ENCODE results near the gene ABCA13.
"Not testable (repeated sequence)": the region's sequence is repeated elsewhere in the genome, so short reads cannot be mapped to it uniquely, and the experiment has no call there.

Gene ABCA13

DNA sequence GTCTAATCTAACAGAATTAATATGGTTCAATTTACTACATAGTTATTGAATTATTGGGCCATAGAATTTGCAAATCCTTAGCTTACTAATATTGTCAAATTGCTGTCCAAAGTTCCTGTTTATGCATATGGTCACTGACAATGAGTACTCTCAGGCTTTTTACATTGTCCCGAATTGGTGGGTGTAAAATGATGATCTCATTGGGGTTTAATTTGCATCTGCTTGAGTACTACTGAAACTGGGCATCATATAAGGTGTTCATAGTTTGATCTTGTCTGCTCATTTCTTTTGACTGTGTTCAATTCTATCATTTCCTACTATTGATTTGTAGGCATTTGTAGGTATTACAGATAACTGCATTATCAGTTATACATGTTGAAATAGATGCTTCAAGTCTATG, 12.7 kb downstream of the ABCA13 start:
- no peak for DNase-seq
- Mint-ChIP-seq H3K9me3 (peaks cover 4 to 6% of the 10 kb centered on the region in 2 donors), H3K27ac (no peak overlapping the region), H3K4me3 (no peak overlapping the region), H3K4me1 (no peaks in the 10 kb centered on the region), H3K36me3 (peaks cover 0 to 2% of the 10 kb centered on the region in 2 donors), H3K27me3 (peaks cover 11 to 15% of the 10 kb centered on the region in 2 donors)
- ATAC-seq (replicated peaks) = no peak

DNA sequence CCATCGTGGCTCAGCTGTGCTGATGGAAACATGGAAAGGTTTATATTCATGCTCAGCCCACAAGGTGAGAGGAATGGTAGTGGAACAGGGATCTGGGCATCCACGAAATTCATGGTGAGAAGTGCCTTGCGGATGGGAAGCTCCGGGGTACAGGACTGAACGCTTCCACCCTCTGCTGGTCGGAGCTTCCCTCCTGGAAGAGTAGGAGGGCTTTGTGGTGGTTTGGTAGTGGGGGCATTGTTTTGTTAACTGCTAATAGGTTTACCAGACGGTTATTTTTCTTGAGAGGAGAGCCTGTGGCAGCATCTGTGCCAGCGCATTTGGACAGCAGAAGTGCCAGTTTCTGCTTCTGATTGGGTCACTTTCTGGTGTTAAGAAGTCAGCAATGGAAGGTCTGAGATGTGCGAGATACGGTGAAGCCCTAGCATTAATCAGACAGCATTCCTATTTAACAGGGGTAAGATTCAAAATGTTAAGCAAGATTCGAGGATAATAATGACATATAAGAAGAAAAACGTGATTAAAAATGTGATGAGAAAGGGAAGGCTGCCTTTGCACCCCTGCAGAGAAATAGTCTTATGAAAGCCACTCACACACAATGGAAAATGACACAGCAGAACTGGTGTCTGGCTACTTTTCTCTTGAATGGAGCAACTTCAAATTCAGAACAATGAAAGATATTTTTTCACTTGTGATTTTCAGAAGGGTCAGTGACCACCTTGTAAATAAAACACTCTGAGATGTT, 17.7 kb downstream of the ABCA13 start:
- Mint-ChIP-seq H3K36me3 (peaks cover 0 to 2% of the 10 kb centered on the region in 2 donors), H3K27me3 (peaks cover 8 to 17% of the 10 kb centered on the region in 2 donors), H3K27ac (no peak overlapping the region), H3K4me3 (no peak overlapping the region), H3K4me1 (no peaks in the 10 kb centered on the region), H3K9me3 (peaks cover 4 to 7% of the 10 kb centered on the region in 2 donors)
- DNase-seq (no peak), ATAC-seq (replicated peaks) (no peak)

DNA sequence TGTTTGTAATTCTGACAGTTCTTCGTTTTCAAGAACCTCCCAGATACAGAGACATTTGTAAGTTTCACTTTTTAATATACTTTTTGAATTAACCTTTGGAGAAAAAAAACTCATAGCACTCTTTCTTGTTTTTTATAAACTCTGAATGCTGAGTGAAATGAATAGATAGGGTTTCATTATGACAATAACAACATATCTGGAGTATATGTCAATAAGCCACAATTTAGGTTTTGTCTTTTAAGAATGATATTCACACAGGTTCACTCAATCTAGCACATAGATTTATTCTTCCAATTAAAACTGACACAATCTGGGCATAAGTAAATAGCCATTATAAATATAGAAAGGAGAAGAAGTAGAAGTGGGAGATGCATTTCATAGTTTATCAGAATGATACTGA, 21.7 kb downstream of the ABCA13 start:
- DNase-seq = no peak
- peaks cover 3 to 11% of the 10 kb centered on the region in 2 donors for H3K27me3 Mint-ChIP-seq
- H3K36me3 Mint-ChIP-seq = no peaks in the 10 kb centered on the region
- H3K9me3 Mint-ChIP-seq = peaks cover 0 to 5% of the 10 kb centered on the region in 2 donors
- no peak for ATAC-seq (replicated peaks)
- H3K4me1 Mint-ChIP-seq = no peaks in the 10 kb centered on the region
- H3K4me3 Mint-ChIP-seq = no peak overlapping the region
- H3K27ac Mint-ChIP-seq = no peak overlapping the region

DNA sequence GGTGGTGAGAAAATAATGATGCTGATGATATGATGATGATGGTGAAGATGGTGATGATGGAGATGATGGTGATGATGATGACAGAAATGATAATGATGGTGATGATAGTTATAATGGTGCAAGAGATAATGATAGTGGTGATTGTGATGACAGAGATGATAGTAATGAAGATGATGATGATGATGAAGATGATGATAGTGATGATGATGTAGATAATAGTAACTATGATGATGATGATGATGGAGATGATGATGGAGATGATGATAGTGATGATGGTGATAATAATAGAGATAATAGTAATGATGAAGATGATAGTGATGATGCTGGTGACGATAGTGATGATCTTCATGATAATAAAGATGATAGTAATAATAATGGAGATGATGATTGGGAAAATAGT, 22.2 kb downstream of the ABCA13 start:
- H3K27me3 Mint-ChIP-seq = peaks cover 0 to 7% of the 10 kb centered on the region in 2 donors
- no peak overlapping the region for H3K4me3 Mint-ChIP-seq
- peaks cover 0 to 5% of the 10 kb centered on the region in 2 donors for H3K9me3 Mint-ChIP-seq
- DNase-seq (no peak), ATAC-seq (replicated peaks) (no peak)
- no peak overlapping the region for H3K27ac Mint-ChIP-seq
- H3K36me3 Mint-ChIP-seq = no peaks in the 10 kb centered on the region
- no peaks in the 10 kb centered on the region for H3K4me1 Mint-ChIP-seq

DNA sequence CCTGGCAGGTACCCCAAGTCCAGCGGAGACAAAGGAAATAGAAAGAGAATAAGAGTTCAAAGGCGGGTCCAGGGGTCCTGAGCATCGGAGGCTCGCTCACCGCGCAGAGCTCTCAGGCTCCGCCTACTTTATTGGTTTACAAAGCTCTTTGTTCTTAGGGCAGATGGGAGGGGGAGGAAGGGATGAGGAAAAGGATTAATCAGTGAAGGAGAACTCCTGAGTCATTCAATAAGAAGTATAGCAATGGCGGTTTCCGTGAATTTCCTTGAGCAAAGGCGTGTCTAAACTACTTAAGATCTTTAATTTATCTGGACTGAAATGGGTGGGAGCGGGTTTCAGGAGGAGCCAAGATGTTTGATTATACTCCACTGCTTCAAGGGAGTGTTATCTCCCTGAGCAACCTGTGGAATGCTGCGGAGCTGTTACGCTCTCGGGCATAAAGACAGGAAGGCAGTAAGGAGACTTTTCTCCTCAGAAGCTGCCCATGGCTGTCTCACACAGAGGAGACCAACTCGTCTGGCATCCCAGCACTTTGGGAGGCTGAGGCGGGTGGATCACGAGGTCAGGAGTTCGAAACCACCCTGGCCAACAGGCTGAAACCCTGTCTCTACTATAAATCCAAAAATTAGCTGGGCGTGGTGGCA, 29.8 kb downstream of the ABCA13 start:
- ATAC-seq (replicated peaks); H3K9me3 Mint-ChIP-seq; DNase-seq; H3K4me3 Mint-ChIP-seq; H3K36me3 Mint-ChIP-seq; H3K27ac Mint-ChIP-seq; H3K4me1 Mint-ChIP-seq; H3K27me3 Mint-ChIP-seq: not testable (repeated sequence)

DNA sequence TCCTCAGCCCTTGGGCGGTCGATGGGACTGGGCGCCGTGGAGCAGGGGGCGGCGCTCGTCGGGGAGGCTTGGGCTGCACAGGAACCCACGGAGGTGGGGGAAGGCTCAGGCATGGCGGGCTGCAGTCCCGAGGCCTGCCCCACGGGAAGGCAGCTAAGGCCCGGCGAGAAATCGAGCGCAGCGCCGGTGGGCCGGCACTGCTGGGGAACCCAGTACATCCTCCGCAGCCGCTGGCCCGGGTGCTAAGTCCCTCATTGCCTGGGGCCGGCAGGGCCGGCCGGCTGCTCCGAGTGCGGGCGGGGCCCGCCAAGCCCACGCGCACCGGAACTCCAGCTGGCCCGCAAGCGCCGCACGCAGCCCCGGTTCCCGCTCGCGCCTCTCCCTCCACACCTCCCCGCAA, 31.7 kb downstream of the ABCA13 start:
- not testable (repeated sequence) for ATAC-seq (replicated peaks); H3K27ac Mint-ChIP-seq; H3K36me3 Mint-ChIP-seq; H3K9me3 Mint-ChIP-seq; H3K4me3 Mint-ChIP-seq; H3K4me1 Mint-ChIP-seq; DNase-seq; H3K27me3 Mint-ChIP-seq

DNA sequence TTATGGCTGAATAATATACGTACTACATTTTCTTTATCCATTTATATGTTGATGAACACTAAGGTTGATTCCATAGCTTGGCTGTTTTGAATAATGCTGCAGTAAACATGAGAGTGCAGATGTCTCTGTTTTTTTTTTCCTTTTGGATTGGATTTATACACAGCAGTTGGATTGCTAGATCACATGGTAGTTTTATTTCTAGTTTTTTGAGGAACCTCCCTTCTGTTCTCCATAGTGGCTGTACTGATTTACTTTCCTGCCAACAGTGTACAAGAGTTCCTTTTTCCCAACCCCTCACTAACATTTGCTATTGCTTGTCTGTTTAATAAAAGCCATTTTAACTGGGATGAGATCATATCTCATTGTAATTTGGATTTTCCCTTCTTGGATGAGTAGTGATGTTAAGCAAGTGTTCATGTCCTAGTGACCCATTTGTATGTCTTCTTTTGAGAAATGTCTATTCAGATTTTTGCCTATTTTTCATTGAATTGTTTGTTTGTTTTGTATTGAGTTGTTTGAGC, 36.0 kb downstream of the ABCA13 start:
- peaks cover 0 to 5% of the 10 kb centered on the region in 2 donors for H3K9me3 Mint-ChIP-seq
- no peak for DNase-seq
- no peak for ATAC-seq (replicated peaks)
- H3K4me3 Mint-ChIP-seq = no peak overlapping the region
- peaks cover 0 to 1% of the 10 kb centered on the region in 2 donors for H3K36me3 Mint-ChIP-seq
- peaks cover 0 to 4% of the 10 kb centered on the region in 2 donors for H3K27me3 Mint-ChIP-seq
- no peak overlapping the region for H3K27ac Mint-ChIP-seq
- no peaks in the 10 kb centered on the region for H3K4me1 Mint-ChIP-seq

DNA sequence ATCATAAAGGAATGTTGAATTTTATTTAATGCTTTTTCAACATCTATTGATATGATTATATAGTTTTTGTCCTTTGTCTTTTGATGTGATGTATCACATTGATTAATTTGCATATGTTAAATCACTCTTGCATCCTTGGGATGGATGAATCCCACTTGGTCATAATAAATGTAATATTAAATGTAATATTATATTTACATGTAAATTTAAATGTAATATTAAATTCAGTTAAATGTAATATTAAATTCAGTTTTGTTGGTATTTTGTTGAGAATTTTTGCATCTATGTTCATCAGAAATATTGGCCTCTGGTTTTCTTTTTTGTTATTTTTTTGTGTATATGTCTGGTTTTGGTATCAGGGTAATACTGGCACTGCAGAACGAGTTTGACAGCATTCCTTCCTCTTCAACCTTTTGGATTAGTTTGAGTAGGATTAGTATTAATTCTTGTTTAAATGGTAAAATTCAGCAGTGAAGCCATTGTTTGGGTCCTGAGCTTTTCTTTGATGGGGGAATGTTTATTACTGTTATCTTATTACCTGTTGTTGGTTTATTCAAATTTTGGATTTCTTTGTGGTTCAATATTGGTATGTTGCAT, 37.8 kb downstream of the ABCA13 start:
- no peaks in the 10 kb centered on the region for H3K4me1 Mint-ChIP-seq
- peaks cover 0 to 5% of the 10 kb centered on the region in 2 donors for H3K9me3 Mint-ChIP-seq
- H3K27ac Mint-ChIP-seq = no peak overlapping the region
- ATAC-seq (replicated peaks) (no peak), DNase-seq (no peak)
- H3K36me3 Mint-ChIP-seq = no peaks in the 10 kb centered on the region
- no peak overlapping the region for H3K4me3 Mint-ChIP-seq
- H3K27me3 Mint-ChIP-seq = peaks cover 4 to 6% of the 10 kb centered on the region in 2 donors

DNA sequence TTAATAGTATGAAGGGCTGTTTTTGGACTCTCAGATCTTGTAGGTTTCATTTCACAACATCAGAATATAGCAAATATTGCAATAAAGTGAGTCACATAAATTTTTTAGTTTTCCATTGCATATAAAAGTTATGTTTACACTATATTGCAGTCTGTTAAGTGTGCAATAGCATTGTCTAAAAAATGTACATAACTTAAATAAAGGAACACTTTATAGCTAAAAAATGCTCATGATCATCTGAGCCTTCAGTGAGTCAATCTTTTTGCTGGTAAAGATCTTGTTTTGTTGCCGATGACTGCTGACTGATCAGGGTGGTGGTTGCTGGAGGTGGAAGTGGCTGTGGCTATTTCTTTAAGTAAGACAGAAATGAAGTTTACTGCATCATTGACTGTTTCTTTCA, 42.0 kb downstream of the ABCA13 start:
- no peak for ATAC-seq (replicated peaks)
- no peak for DNase-seq
- peaks cover 0 to 6% of the 10 kb centered on the region in 2 donors for H3K27me3 Mint-ChIP-seq
- no peak overlapping the region for H3K27ac Mint-ChIP-seq
- peaks cover 0 to 5% of the 10 kb centered on the region in 2 donors for H3K9me3 Mint-ChIP-seq
- H3K4me3 Mint-ChIP-seq = no peak overlapping the region
- no peaks in the 10 kb centered on the region for H3K4me1 Mint-ChIP-seq
- no peaks in the 10 kb centered on the region for H3K36me3 Mint-ChIP-seq

DNA sequence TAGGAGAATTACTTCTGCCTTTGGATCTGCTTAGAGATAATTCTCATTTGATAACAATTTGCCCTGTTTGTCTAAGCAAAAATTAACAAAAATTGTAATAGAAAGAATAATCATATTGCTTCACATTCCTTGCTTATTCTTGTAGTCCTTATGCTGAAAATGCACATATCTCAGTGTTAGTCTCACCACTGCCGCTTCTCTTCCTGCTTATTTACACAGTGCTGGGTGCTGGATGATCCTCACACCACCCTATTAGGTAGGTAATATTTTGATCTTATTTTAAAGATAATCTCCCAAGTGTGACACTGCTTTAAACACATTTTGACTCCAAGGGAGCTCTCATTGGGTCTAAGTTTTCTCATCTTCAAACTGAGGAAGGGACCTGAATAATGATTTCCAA, 46.0 kb downstream of the ABCA13 start:
- ATAC-seq (replicated peaks) (no peak), DNase-seq (no peak)
- Mint-ChIP-seq H3K4me3 (no peak overlapping the region), H3K27me3 (peaks cover 0 to 6% of the 10 kb centered on the region in 2 donors), H3K36me3 (no peaks in the 10 kb centered on the region), H3K4me1 (no peaks in the 10 kb centered on the region), H3K9me3 (no peaks in the 10 kb centered on the region), H3K27ac (no peak overlapping the region)

DNA sequence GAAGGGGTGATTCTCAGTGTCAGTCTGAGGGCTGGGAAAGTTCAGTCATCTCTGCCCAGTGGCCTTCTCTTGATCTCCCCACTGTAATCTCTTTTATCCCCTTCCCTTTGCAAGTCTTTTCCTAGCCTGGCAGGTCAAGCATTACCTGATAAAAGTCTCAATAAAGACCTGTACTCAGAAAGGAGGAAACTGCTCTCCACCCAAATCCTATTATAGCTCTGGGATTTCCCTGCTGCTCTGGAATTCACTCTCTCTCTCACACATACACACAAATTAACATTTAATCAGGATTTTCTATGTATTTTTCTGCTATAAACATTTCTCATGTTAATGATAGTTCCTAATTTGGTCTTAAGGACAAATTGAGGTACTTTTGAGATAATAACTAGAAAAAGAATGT, 46.5 kb downstream of the ABCA13 start:
- Mint-ChIP-seq H3K36me3 (no peaks in the 10 kb centered on the region), H3K9me3 (peaks cover 0 to under 1% of the 10 kb centered on the region in 2 donors), H3K4me1 (no peaks in the 10 kb centered on the region), H3K4me3 (no peak overlapping the region), H3K27me3 (peaks cover 0 to 6% of the 10 kb centered on the region in 2 donors), H3K27ac (no peak overlapping the region)
- ATAC-seq (replicated peaks) = no peak
- no peak for DNase-seq

DNA sequence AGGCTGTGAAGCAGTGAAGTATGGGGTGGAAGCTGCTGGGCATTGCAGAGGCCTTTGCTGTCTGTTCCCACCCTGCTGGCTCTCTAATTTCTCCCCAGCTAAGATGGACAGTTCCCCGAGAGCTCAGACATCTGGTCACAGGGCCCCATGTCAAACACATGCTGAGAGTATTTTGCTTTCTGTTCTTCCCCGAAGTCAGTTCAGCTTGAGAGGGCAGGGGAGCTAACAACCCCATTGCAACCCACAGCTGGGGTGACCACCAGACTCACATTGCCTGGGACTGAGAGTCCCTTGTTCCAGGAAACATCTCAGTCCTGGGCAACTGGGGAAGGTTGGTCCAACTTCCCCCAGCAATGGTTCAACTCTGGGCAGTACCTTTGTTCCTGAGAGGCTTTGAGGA, 52.8 kb downstream of the ABCA13 start:
- H3K27ac Mint-ChIP-seq = no peak overlapping the region
- peaks cover 0 to 2% of the 10 kb centered on the region in 2 donors for H3K9me3 Mint-ChIP-seq
- no peaks in the 10 kb centered on the region for H3K4me1 Mint-ChIP-seq
- no peaks in the 10 kb centered on the region for H3K27me3 Mint-ChIP-seq
- DNase-seq = no peak
- no peak for ATAC-seq (replicated peaks)
- H3K36me3 Mint-ChIP-seq = no peaks in the 10 kb centered on the region
- no peak overlapping the region for H3K4me3 Mint-ChIP-seq

DNA sequence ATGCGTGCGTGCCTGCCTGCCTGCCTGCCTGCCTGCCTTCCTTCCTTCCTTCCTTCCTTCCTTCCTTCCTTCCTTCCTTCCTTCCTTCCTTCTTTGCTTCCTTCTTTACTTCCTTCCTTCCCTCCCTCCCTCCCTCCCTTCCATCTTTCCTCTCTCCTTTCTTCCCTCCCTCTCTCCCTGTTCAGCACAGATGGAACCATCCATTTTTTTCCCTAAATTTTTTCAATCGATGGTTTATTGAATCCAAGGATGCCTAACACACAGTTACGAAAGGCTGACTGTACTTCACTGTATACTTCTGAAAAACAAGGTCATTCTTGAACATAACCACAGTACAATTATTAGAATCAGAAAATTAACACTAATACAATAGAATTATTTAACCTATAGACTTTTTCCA, 53.8 kb downstream of the ABCA13 start:
- no peak for ATAC-seq (replicated peaks)
- no peak overlapping the region for H3K4me3 Mint-ChIP-seq
- H3K27ac Mint-ChIP-seq = no peak overlapping the region
- H3K27me3 Mint-ChIP-seq = no peaks in the 10 kb centered on the region
- H3K36me3 Mint-ChIP-seq = no peaks in the 10 kb centered on the region
- DNase-seq = no peak
- peaks cover 0 to 2% of the 10 kb centered on the region in 2 donors for H3K9me3 Mint-ChIP-seq
- H3K4me1 Mint-ChIP-seq = no peaks in the 10 kb centered on the region

DNA sequence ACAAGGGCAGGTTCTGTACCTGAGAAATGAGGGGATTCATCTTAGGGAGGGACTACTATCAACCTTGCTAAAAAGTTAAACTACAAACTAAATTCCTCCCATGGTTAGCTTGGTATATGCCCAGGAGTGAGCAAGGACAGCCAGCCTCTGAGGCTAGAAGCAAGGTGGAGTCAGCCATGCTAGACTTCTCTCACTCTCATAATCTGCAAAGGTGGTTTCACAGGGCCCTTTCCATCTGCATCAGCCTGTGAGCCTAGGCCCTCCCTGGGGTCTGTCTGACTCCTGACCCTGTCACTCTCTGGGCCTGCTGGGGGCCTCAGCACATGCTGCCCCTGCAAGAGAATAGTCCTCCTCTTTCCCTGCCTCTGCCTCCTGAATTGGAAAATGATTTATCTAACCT, 66.1 kb downstream of the ABCA13 start:
- no peak overlapping the region for H3K27ac Mint-ChIP-seq
- no peaks in the 10 kb centered on the region for H3K27me3 Mint-ChIP-seq
- H3K4me3 Mint-ChIP-seq = no peak overlapping the region
- no peaks in the 10 kb centered on the region for H3K4me1 Mint-ChIP-seq
- ATAC-seq (replicated peaks) (no peak), DNase-seq (no peak)
- no peaks in the 10 kb centered on the region for H3K36me3 Mint-ChIP-seq
- H3K9me3 Mint-ChIP-seq = peaks cover 2 to 10% of the 10 kb centered on the region in 2 donors

DNA sequence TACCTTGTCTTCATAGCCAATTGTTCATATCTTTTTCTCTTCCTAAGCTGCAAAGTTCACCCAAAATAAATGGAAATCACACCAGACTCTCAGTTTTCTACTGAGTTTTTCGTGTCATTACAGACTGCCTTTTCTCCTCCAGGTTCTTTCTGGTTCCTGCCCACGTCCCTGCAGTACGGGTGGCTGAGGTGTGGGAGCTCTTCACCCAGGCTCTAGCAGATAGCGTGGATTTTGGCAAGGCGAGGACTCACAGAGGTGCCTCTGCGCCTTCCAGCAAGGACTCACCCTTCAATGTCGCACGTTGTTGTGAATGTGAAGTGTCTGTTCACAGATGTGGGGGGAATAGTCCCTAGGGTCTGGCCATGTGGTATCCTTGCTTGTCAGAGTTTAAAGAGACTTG, 71.6 kb downstream of the ABCA13 start:
- DNase-seq (no peak), ATAC-seq (replicated peaks) (no peak)
- no peaks in the 10 kb centered on the region for H3K36me3 Mint-ChIP-seq
- H3K27ac Mint-ChIP-seq = no peak overlapping the region
- no peaks in the 10 kb centered on the region for H3K9me3 Mint-ChIP-seq
- no peak overlapping the region for H3K4me3 Mint-ChIP-seq
- H3K27me3 Mint-ChIP-seq = peaks cover 0 to 11% of the 10 kb centered on the region in 2 donors
- peaks cover 3 to 4% of the 10 kb centered on the region in 2 donors for H3K4me1 Mint-ChIP-seq
